ENCODE data around the gene ATP5F1E. TPM values are rescaled to one million over a fixed set of nuclear protein-coding genes. Genes with fewer than 3 reads are reported as not detected.

ATP5F1E gene
- total and polyA plus RNA-seq, 9 of the 15 experiments (the other 6 are each of a cell fraction or from before 2014, with no cell fraction given) = 60.3 to 162 (median 113) TPM

GRCh38 chr20:58993332-58994248, 38.5 kb downstream of the ATP5F1E start:
- ChIA-PET CTCF (ENCODE audit: low intra/inter-chr PET ratio) (no interaction called here), POLR2A (interaction anchor here (0.6 to 4.0 kb wide), 8 partner anchors 11 to 39 kb away, joined by 3 to 29 read pairs (median 3); partner anchors contain the start of genes ATP5F1E, NELFCD and TUBB1)
- Histone ChIP-seq H3K9me1 (ENCODE audit: control insufficient read depth, insufficient read depth, low read length) (no peaks in the 10 kb centered on the region), H3K79me2 (ENCODE audit: control insufficient read depth, insufficient read depth, low read length) (no peaks in the 10 kb centered on the region), H3K9ac (ENCODE audit: insufficient read depth in 1 of 2, low read depth in 2 of 2, low read length in 2 of 2) (no peak overlapping the region), H3K27ac (ENCODE audit: extremely low read depth, low read depth, low read length) (no peak overlapping the region), H3K27me3 (ENCODE audit: control insufficient read depth in 2 of 2, insufficient read depth in 2 of 2, low read length in 2 of 2) (no peaks in the 10 kb centered on the region), H3K4me1 (replicated peaks in 1 of 2; ENCODE audit: control insufficient read depth in 2 of 2, insufficient read depth in 2 of 2, low read length in 2 of 2) (peaks cover 0 to 7% of the 10 kb centered on the region in 2 experiments; a peak in 1 of 5 replicates), H2AFZ (ENCODE audit: low read depth, low read length) (no peak overlapping the region), H3K36me3 (ENCODE audit: control insufficient read depth, insufficient read depth, low read length) (peaks cover 94% of the 10 kb centered on the region), H4K20me1 (replicated peaks; ENCODE audit: control insufficient read depth, insufficient read depth, low read length) (0 out of 2 replicates have a peak, but pooled peaks cover 4% of the 10 kb centered on the region), H3K4me3 (no peak overlapping the region), H3K9me3 (replicated peaks; ENCODE audit: control insufficient read depth, insufficient read depth, low read depth, low read length) (no peaks in the 10 kb centered on the region), H3K4me2 (ENCODE audit: insufficient read depth, low read length) (no peak overlapping the region)
- DNase-seq (ENCODE audit: extremely low read depth in 1 of 4, low spot score in 3 of 4) (no peak), ATAC-seq (no peak; the same call in 2 of the 3 replicates), FAIRE-seq (no peak)
- WGBS (ENCODE audit: insufficient coverage, low coverage, missing lambda C conversion rate) = 91% methylated on average over 23 of the region's 23 CpGs
- intact Hi-C loops (cut with micrococcal nuclease) = no loop called here
- 0 out of 2 replicates have a peak, but pooled peaks have one; percentile 12 for TF ChIP-seq RBFOX2 (IDR thresholded peaks at IDR 0.05; ENCODE audit: low read depth, low read length)
- TF ChIP-seq ESRRA (IDR thresholded peaks at IDR 0.05; ENCODE audit: borderline replicate concordance, low read depth) = no peak
- TF ChIP-seq POLR2B (IDR thresholded peaks at IDR 0.05; ENCODE audit: low read depth, partially characterized antibody) = peak; percentile 12
- TF ChIP-seq SUPT5H (IDR thresholded peaks at IDR 0.05) = 0 out of 2 replicates have a peak, but pooled peaks have one; percentile 27
- no peak for TF ChIP-seq PTBP1 (IDR thresholded peaks at IDR 0.05; ENCODE audit: low read depth, low read length)
- TF ChIP-seq POLR2A (conservative IDR thresholded peaks at IDR 0.05) = 0 out of 2 replicates have a peak, but pooled peaks have one; percentile 15
- TF ChIP-seq POLR2AphosphoS2 (IDR thresholded peaks at IDR 0.05; ENCODE audit: low read length) = 0 out of 2 replicates have a peak, but pooled peaks have one; percentile 49
- TF ChIP-seq RBBP5 (IDR thresholded peaks at IDR 0.05; ENCODE audit: borderline replicate concordance, insufficient read depth, low read length, poor library complexity, severe bottlenecking) = no peak
- no peak for TF ChIP-seq SNIP1 (IDR thresholded peaks at IDR 0.05; ENCODE audit: low read depth)
- no peak for TF ChIP-seq PKNOX1 (IDR thresholded peaks at IDR 0.05)
- TF ChIP-seq POLR2G (IDR thresholded peaks at IDR 0.05; ENCODE audit: low read depth, low read length) = peak; percentile 49; the same call in 1 of the 2 replicates
- in situ Hi-C loops (cut with MboI) = no loop called here
- no TSS peak for BruUV-seq (replicated peaks)
